Karpas-422 (cell line): ENCODE measurements around the gene RNF31. TPM values are rescaled to one million over a fixed set of nuclear protein-coding genes. Genes with fewer than 3 reads are reported as not detected.

ENCODE experiments used
- DNase-seq: peaks from one replicate; pipeline ENCODE4 v3.0.0-alpha.2; 2015
- H2AFZ ChIP-seq: fragments of 200-600 bp; sonication (generic); 2 replicates; pipeline ENCODE4 v1.6.1; 2014; ENCODE audit warnings: antibody characterized with exemption, low read length, mixed read lengths
- H3K27ac ChIP-seq: fragments of 200-600 bp; sonication (generic); 2 replicates; pipeline ENCODE4 v1.5.1; 2014; ENCODE audit warnings: mild to moderate bottlenecking, low read length, moderate library complexity
- H3K27me3 ChIP-seq: fragments of 200-600 bp; sonication (generic); 2 replicates; pipeline ENCODE4 v1.6.1; 2014; ENCODE audit warnings: low read length, mixed read lengths
- H3K36me3 ChIP-seq: fragments of 200-600 bp; sonication (generic); 2 replicates; pipeline ENCODE4 v1.6.1; 2014; ENCODE audit warnings: low read length, mixed read lengths; ENCODE audit not compliant: insufficient read depth
- H3K4me1 ChIP-seq: fragments of 200-600 bp; sonication (generic); 2 replicates; pipeline ENCODE4 v1.6.1; 2014; ENCODE audit warnings: mild to moderate bottlenecking, low read length, mixed read lengths
- H3K4me2 ChIP-seq: fragments of 200-600 bp; sonication (generic); 2 replicates; pipeline ENCODE4 v1.6.1; 2014; ENCODE audit warnings: low read length, low read depth, mild to moderate bottlenecking; ENCODE audit not compliant: poor library complexity, severe bottlenecking
- H3K4me3 ChIP-seq: fragments of 200-600 bp; sonication (generic); 2 replicates; pipeline ENCODE4 v1.5.1; 2014; ENCODE audit warnings: mild to moderate bottlenecking, antibody characterized with exemption, low read length, mixed read lengths
- H3K79me2 ChIP-seq: fragments of 200-600 bp; sonication (generic); 2 replicates; pipeline ENCODE4 v1.6.1; 2014; ENCODE audit warnings: mild to moderate bottlenecking, low read length, mixed read lengths
- H3K9ac ChIP-seq: fragments of 200-600 bp; sonication (generic); 2 replicates; pipeline ENCODE4 v1.6.0; 2014; ENCODE audit warnings: low read length
- H3K9me2 ChIP-seq: fragments of 200-600 bp; sonication (generic), shearing (Covaris generic); replicated peaks from 2 replicates; pipeline ENCODE4 v1.6.0; 2014; ENCODE audit warnings: mild to moderate bottlenecking, low read length, moderate library complexity; ENCODE audit not compliant: insufficient read depth
- H3K9me3 ChIP-seq: fragments of 300-700, 200-600 bp; sonication (generic); 2 replicates; pipeline ENCODE4 v1.6.1; 2014; ENCODE audit warnings: low read length, mixed read lengths
- H4K20me1 ChIP-seq: fragments of 200-600 bp; sonication (generic); 2 replicates; pipeline ENCODE4 v1.6.1; 2014; ENCODE audit warnings: mild to moderate bottlenecking, antibody characterized with exemption, low read length, low read depth; ENCODE audit not compliant: insufficient read depth
- total RNA-seq: library from RNA; depleted of rRNA; stranded (reverse); fragments of >200 nt; shearing (Covaris generic); gene quantifications from 2 replicates; pipeline ENCODE4 v1.2.3, GENCODE V29; 2014; ENCODE audit warnings: low replicate concordance

Gene RNF31
- total RNA-seq, 1 experiment from 2014 or later, result 82.0 TPM

GRCh38 chr14:24189460-24189859, 42.2 kb downstream of the RNF31 start:
- Histone ChIP-seq H3K4me3 (peak overlapping the region; percentile 72), H3K36me3 (peaks cover 41% of the 10 kb centered on the region), H3K27ac (peak overlapping the region; percentile 64), H3K79me2 (peaks cover 55% of the 10 kb centered on the region), H3K4me1 (peaks cover 33% of the 10 kb centered on the region), H4K20me1 (no peaks in the 10 kb centered on the region), H3K9me3 (no peaks in the 10 kb centered on the region), H3K27me3 (no peaks in the 10 kb centered on the region), H3K9ac (peak overlapping the region; percentile 59), H2AFZ (no peak overlapping the region), H3K4me2 (peak overlapping the region; percentile 96), H3K9me2 (no peaks in the 10 kb centered on the region)
- no peak for DNase-seq

DNA sequence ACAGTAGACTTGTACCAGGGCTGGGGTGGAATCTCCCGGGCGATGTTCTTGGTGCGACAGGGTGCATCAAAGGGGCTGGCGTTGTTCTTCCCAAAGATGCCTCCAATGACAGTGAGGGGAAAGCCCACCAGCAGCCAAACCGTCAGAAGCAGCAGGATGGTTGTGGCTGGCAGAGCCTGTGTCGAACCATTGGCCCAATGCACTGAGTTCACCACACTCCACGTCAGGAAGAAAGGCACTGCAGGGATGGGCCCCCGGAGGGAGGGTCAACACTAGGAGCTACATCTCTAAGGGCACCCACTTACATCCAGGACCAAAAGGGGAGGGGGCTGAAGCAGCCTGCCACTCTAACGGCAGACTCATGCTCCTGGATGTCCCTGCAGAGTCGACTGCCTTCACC, 43.1 kb downstream of the RNF31 start:
- H2AFZ ChIP-seq, result no peak overlapping the region
- H3K27ac ChIP-seq, result no peak overlapping the region
- H3K79me2 ChIP-seq, result peaks cover 63% of the 10 kb centered on the region
- H3K9me2 ChIP-seq, result no peaks in the 10 kb centered on the region
- H3K4me1 ChIP-seq, result peaks cover 40% of the 10 kb centered on the region
- no peaks in the 10 kb centered on the region for H4K20me1 ChIP-seq
- H3K36me3 ChIP-seq, result peaks cover 39% of the 10 kb centered on the region
- DNase-seq, result no peak
- H3K27me3 ChIP-seq, result no peaks in the 10 kb centered on the region
- no peaks in the 10 kb centered on the region for H3K9me3 ChIP-seq
- no peak overlapping the region for H3K4me3 ChIP-seq
- H3K9ac ChIP-seq, result no peak overlapping the region
- H3K4me2 ChIP-seq, result no peak overlapping the region

- Histone ChIP-seq H3K36me3 (peaks cover 27% of the 10 kb centered on the region), H3K27me3 (no peaks in the 10 kb centered on the region), H3K9me3 (no peaks in the 10 kb centered on the region), H3K4me1 (peaks cover 50% of the 10 kb centered on the region), H4K20me1 (no peaks in the 10 kb centered on the region), H3K79me2 (peaks cover 42% of the 10 kb centered on the region), H3K27ac (no peak overlapping the region), H3K9me2 (no peaks in the 10 kb centered on the region), H2AFZ (no peak overlapping the region), H3K9ac (no peak overlapping the region), H3K4me2 (no peak overlapping the region), H3K4me3 (no peak overlapping the region)
- DNase-seq, result no peak
Observed at GRCh38 chr14:24192933-24193332, 45.6 kb downstream of the RNF31 start.

- H3K36me3 ChIP-seq, result peaks cover 27% of the 10 kb centered on the region
- H4K20me1 ChIP-seq, result no peaks in the 10 kb centered on the region
- H3K4me1 ChIP-seq, result peaks cover 43% of the 10 kb centered on the region
- peak overlapping the region; percentile 72 for H3K4me3 ChIP-seq
- peak overlapping the region; percentile 74 for H3K4me2 ChIP-seq
- peak overlapping the region; percentile 89 for H3K9ac ChIP-seq
- no peaks in the 10 kb centered on the region for H3K9me3 ChIP-seq
- no peak overlapping the region for H2AFZ ChIP-seq
- peaks cover 37% of the 10 kb centered on the region for H3K79me2 ChIP-seq
- DNase-seq, result peak; percentile 51
- H3K27ac ChIP-seq, result peak overlapping the region; percentile 78; the same call in 1 of the 2 replicates
- H3K9me2 ChIP-seq, result no peaks in the 10 kb centered on the region
- H3K27me3 ChIP-seq, result no peaks in the 10 kb centered on the region
Observed at GRCh38 chr14:24194186-24194872, 47.0 kb downstream of the RNF31 start.

- peaks cover 27% of the 10 kb centered on the region for H3K36me3 ChIP-seq
- no peaks in the 10 kb centered on the region for H4K20me1 ChIP-seq
- H3K27me3 ChIP-seq, result no peaks in the 10 kb centered on the region
- peak overlapping the region; percentile 74; the same call in 1 of the 2 replicates for H2AFZ ChIP-seq
- H3K27ac ChIP-seq, result peak overlapping the region; percentile 78
- no peak for DNase-seq
- H3K9me2 ChIP-seq, result no peaks in the 10 kb centered on the region
- H3K9me3 ChIP-seq, result no peaks in the 10 kb centered on the region
- H3K4me1 ChIP-seq, result peaks cover 38% of the 10 kb centered on the region
- H3K4me3 ChIP-seq, result peak overlapping the region; percentile 72
- H3K4me2 ChIP-seq, result peak overlapping the region; percentile 74
- H3K79me2 ChIP-seq, result peaks cover 37% of the 10 kb centered on the region
- peak overlapping the region; percentile 89 for H3K9ac ChIP-seq
Observed at GRCh38 chr14:24194873-24195185, 47.5 kb downstream of the RNF31 start.

- H4K20me1 ChIP-seq, result no peaks in the 10 kb centered on the region
Observed at GRCh38 chr14:24195186-24196070, 48.1 kb downstream of the RNF31 start, which contains the start of gene TM9SF1. TM9SF1 (minus strand) TSS chr14:24195441; CDS start chr14:24195019, 422 bp downstream.

GRCh38 chr14:24196071-24197055, 49.1 kb downstream of the RNF31 start:
- Histone ChIP-seq H3K9ac (peak overlapping the region; percentile 89), H3K79me2 (peaks cover 33% of the 10 kb centered on the region), H3K9me3 (no peaks in the 10 kb centered on the region), H3K36me3 (peaks cover 23% of the 10 kb centered on the region), H3K4me1 (peaks cover 35% of the 10 kb centered on the region), H3K27me3 (no peaks in the 10 kb centered on the region), H3K4me3 (peak overlapping the region; percentile 72), H3K9me2 (no peaks in the 10 kb centered on the region), H3K4me2 (peak overlapping the region; percentile 74), H4K20me1 (no peaks in the 10 kb centered on the region), H3K27ac (peak overlapping the region; percentile 78), H2AFZ (peak overlapping the region; percentile 74; the same call in 1 of the 2 replicates)
- DNase-seq, result peak; percentile 81

More at GRCh38 chr14:24195186-24196070, 48.1 kb downstream of the RNF31 start, which contains the start of gene TM9SF1:
- Histone ChIP-seq H3K4me2 (peak within 1 kb of the TSS; percentile 74), H3K4me1 (peaks cover 35% of the 10 kb centered on the region), H3K27ac (peak within 1 kb of the TSS; percentile 78), H3K9ac (peak within 1 kb of the TSS; percentile 89), H2AFZ (peak within 1 kb of the TSS; percentile 74; the same call in 1 of the 2 replicates), H3K9me3 (no peaks in the 10 kb centered on the region), H3K36me3 (peaks cover 23% of the 10 kb centered on the region), H3K27me3 (no peaks in the 10 kb centered on the region), H3K4me3 (peak within 1 kb of the TSS; percentile 72), H3K9me2 (no peaks in the 10 kb centered on the region), H3K79me2 (peaks cover 37% of the 10 kb centered on the region)
- DNase-seq, result peak; percentile 97
